Measurements from ENCODE around the gene CPS1. TPM values are rescaled to one million over a fixed set of nuclear protein-coding genes. Genes with fewer than 3 reads are reported as not detected.

Gene CPS1
- total and polyA plus RNA-seq, 12 donors: 0.86 to 8.2 (median 2.6) TPM

GRCh38 chr2:210707900-210708299 is 151.5 kb downstream of the CPS1 start:
- Histone ChIP-seq H3K27ac (no peak overlapping the region), H3K4me1 (no peaks in the 10 kb centered on the region), H3K9me3 (peaks cover 0 to 1% (median 0%) of the 10 kb centered on the region in 11 donors), H3K27me3 (no peaks in the 10 kb centered on the region), H3K36me3 (no peaks in the 10 kb centered on the region), H3K4me3 (no peak overlapping the region)
- ATAC-seq (no peak), DNase-seq (no peak)
- intact Hi-C loops (cut with DNase I): no loop called here
- TF ChIP-seq CTCF (IDR thresholded peaks at IDR 0.05): no peak
- 65% methylated on average over 2 of the region's 2 CpGs for WGBS, 2 donors

DNA sequence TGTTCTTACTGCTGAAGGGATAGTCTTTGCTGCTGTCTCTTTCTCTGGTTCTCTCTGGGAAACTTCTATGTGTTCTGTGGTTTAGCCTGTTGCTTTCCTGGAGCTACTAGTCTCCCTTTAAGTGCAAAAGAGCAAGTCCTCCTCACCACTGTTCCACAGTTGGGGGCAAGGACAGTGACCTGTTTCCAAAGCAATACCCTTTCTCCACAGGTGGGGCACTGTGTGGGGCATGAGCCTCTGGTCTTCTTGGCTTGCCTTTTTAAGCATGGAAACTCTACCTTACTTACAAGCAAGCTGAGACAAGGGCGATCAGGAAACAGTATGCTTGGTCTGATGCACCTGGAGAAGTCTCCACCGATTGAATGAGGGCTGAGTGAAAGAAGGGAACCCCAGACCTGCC is 156.7 kb downstream of the CPS1 start:
- TF ChIP-seq CTCF (IDR thresholded peaks at IDR 0.05): no peak
- no peak overlapping the region for H3K27ac ChIP-seq
- no peak for ATAC-seq
- H3K27me3 ChIP-seq: no peaks in the 10 kb centered on the region
- peaks cover 0 to 4% (median 0%) of the 10 kb centered on the region in 11 donors for H3K9me3 ChIP-seq
- no peak overlapping the region for H3K4me3 ChIP-seq
- H3K36me3 ChIP-seq: no peaks in the 10 kb centered on the region
- DNase-seq: no peak
- intact Hi-C loops (cut with DNase I): no loop called here
- WGBS, 2 donors: 35 to 87% methylated on average over 2 of the region's 2 CpGs
- no peaks in the 10 kb centered on the region for H3K4me1 ChIP-seq

GRCh38 chr2:210715560-210716082 is 159.2 kb downstream of the CPS1 start:
- no peak for TF ChIP-seq CTCF (IDR thresholded peaks at IDR 0.05)
- Histone ChIP-seq H3K27me3 (no peaks in the 10 kb centered on the region), H3K36me3 (no peaks in the 10 kb centered on the region), H3K9me3 (peaks cover 0 to 4% (median 0%) of the 10 kb centered on the region in 11 donors), H3K27ac (no peak overlapping the region), H3K4me1 (no peaks in the 10 kb centered on the region), H3K4me3 (no peak overlapping the region)
- intact Hi-C loops (cut with DNase I): no loop called here
- 20 to 21% methylated on average over 5 of the region's 5 CpGs for WGBS, 2 donors
- DNase-seq: no peak
- ATAC-seq: no peak

DNA sequence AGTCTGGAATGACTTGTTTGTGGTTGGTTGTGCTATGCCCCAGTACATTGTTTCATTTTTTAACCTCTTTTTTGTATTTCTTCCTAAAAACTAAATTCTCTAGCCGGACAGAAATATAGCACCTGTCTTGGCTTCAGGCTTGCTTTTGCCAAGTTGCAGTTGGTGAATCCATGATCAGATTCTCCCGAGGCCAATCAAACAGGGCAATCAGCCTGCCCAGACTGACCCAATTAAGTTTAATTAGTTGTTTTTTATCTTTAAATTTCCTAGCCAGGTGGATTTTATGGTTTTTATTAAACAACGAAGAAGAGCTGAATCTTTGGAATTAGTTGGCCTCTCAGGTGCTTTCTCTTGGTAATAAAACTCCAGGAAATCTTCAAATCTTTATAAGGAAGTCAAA is 162.1 kb downstream of the CPS1 start:
- no peaks in the 10 kb centered on the region for H3K9me3 ChIP-seq
- DNase-seq (no peak), ATAC-seq (no peak)
- H3K27ac ChIP-seq: no peak overlapping the region
- intact Hi-C loops (cut with DNase I): no loop called here
- no peaks in the 10 kb centered on the region for H3K4me1 ChIP-seq
- H3K36me3 ChIP-seq: no peaks in the 10 kb centered on the region
- no peak overlapping the region for H3K4me3 ChIP-seq
- no peaks in the 10 kb centered on the region for H3K27me3 ChIP-seq
- WGBS, 2 donors: 69 to 85% methylated on average over 3 of the region's 3 CpGs
- TF ChIP-seq CTCF (IDR thresholded peaks at IDR 0.05): no peak

Data from heart right ventricle (tissue), 16 donors.